ENCODE measurements around the gene TGFB1. TPM values are rescaled to one million over a fixed set of nuclear protein-coding genes. Genes with fewer than 3 reads are reported as not detected.

The TGFB1 gene
- total and polyA plus RNA-seq, 2 of the 13 experiments (the other 11 are each of a cell fraction or from before 2014, with no cell fraction given): 4.1 to 5.4 TPM

DNA sequence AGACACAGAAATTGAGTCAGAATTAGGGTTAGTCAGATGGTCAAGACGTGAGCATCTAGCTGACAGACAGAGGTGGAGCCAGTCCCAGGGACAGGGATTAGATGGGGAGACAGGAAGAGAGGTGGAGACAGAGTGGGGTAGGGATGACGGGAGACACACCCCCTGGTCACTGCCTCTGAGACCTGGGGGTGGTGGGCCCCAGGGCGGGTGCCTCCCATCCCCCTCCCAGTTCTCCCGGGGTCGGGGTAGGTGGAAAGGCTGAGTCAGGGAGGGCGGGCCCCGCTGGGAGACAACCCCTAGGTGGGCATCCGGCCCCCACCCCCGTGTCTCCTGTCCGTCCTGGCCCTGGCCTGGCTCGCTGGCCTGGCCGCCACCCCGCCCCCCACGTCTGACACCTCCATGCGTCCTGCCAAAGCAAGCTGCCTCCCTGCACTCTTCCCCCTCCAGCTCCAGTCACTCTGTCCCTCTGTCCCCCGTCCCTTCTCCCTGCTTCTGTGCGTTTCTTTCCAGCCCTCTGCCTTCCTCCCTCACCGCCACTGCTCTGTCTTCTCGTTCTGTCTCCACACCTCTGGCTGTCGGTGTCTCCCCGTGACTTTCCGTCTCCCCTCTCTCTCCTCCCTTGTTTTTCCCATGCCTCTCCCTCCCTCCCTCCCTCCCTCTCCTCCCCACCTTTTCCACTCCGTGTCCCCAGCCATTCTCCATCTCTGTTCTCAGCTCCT lies 28.6 kb downstream of the TGFB1 start (continued):
- no peak for TF ChIP-seq JUNB (CRISPR knock-in tag; IDR thresholded peaks at IDR 0.05; ENCODE audit: borderline replicate concordance)
- peak; percentile 56; the same call in 1 of the 2 replicates for TF ChIP-seq KLF9 (CRISPR knock-in tag; IDR thresholded peaks at IDR 0.05; ENCODE audit: low read depth)
- peak; percentile 80; the same call in 1 of the 2 replicates for TF ChIP-seq TBX3 (IDR thresholded peaks at IDR 0.05; ENCODE audit: borderline replicate concordance)
- TF ChIP-seq HNF4G (IDR thresholded peaks at IDR 0.05; ENCODE audit: borderline replicate concordance, low read depth, low read length): no peak
- peak; percentile 74; the same call in 1 of the 2 replicates for TF ChIP-seq HNF4G (CRISPR knock-in tag; IDR thresholded peaks at IDR 0.05; ENCODE audit: borderline replicate concordance, low read depth)
- TF ChIP-seq RXRA (CRISPR knock-in tag; IDR thresholded peaks at IDR 0.05): peak; percentile 81
- TF ChIP-seq KAT8 (CRISPR knock-in tag; IDR thresholded peaks at IDR 0.05): peak; percentile 67
- TF ChIP-seq ERF (CRISPR knock-in tag; IDR thresholded peaks at IDR 0.05): peak; percentile 79
- no peak for TF ChIP-seq ZNF770 (CRISPR knock-in tag; IDR thresholded peaks at IDR 0.05)
- peak; percentile 69; the same call in 1 of the 2 replicates for TF ChIP-seq ZBTB25 (CRISPR knock-in tag; IDR thresholded peaks at IDR 0.05)
- 0 out of 2 replicates have a peak, but pooled peaks have one; percentile 49 for TF ChIP-seq ATF7-NPFF (CRISPR knock-in tag; IDR thresholded peaks at IDR 0.05; ENCODE audit: low read depth)
- no peak for TF ChIP-seq LCORL (IDR thresholded peaks at IDR 0.05)
- TF ChIP-seq LCORL (CRISPR knock-in tag; IDR thresholded peaks at IDR 0.05): peak; percentile 79
- no peak for TF ChIP-seq PHF21A (CRISPR knock-in tag; IDR thresholded peaks at IDR 0.05)
- TF ChIP-seq PITX1 (CRISPR knock-in tag; IDR thresholded peaks at IDR 0.05): peak; percentile 86
- peak; percentile 38; the same call in 1 of the 2 replicates for TF ChIP-seq ZNF263 (CRISPR knock-in tag; IDR thresholded peaks at IDR 0.05)
- peak; percentile 91 for TF ChIP-seq ZNF281 (CRISPR knock-in tag; IDR thresholded peaks at IDR 0.05; ENCODE audit: borderline replicate concordance)
- TF ChIP-seq, protein P1, sequence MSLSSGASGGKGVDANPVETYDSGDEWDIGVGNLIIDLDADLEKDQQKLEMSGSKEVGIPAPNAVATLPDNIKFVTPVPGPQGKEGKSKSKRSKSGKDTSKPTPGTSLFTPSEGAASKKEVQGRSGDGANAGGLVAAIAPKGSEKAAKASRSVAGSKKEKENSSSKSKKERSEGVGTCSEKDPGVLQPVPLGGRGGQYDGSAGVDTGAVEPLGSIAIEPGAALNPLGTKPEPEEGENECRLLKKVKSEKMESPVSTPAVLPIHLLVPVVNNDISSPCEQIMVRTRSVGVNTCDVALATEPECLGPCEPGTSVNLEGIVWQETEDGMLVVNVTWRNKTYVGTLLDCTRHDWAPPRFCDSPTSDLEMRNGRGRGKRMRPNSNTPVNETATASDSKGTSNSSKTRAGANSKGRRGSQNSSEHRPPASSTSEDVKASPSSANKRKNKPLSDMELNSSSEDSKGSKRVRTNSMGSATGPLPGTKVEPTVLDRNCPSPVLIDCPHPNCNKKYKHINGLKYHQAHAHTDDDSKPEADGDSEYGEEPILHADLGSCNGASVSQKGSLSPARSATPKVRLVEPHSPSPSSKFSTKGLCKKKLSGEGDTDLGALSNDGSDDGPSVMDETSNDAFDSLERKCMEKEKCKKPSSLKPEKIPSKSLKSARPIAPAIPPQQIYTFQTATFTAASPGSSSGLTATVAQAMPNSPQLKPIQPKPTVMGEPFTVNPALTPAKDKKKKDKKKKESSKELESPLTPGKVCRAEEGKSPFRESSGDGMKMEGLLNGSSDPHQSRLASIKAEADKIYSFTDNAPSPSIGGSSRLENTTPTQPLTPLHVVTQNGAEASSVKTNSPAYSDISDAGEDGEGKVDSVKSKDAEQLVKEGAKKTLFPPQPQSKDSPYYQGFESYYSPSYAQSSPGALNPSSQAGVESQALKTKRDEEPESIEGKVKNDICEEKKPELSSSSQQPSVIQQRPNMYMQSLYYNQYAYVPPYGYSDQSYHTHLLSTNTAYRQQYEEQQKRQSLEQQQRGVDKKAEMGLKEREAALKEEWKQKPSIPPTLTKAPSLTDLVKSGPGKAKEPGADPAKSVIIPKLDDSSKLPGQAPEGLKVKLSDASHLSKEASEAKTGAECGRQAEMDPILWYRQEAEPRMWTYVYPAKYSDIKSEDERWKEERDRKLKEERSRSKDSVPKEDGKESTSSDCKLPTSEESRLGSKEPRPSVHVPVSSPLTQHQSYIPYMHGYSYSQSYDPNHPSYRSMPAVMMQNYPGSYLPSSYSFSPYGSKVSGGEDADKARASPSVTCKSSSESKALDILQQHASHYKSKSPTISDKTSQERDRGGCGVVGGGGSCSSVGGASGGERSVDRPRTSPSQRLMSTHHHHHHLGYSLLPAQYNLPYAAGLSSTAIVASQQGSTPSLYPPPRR (CRISPR knock-in tag; IDR thresholded peaks at IDR 0.05; ENCODE audit: borderline replicate concordance): peak; percentile 65

Measured in HepG2 (cell line).